Neural crest cell (in vitro differentiated cells): ENCODE measurements around the gene OCRL. TPM values are rescaled to one million over a fixed set of nuclear protein-coding genes. Genes with fewer than 3 reads are reported as not detected.
A peak's percentile ranks its signal among the peaks of the same experiment; 100 is the strongest.

Source experiments
- DNase-seq: peaks from one replicate; pipeline ENCODE4 v3.0.0; 2021; ENCODE audit warnings: low read depth, mixed read lengths, low spot score
- H3K27ac Mint-ChIP-seq: one replicate; pipeline ENCODE4 v1.8.0; 2021; ENCODE audit warnings: mild to moderate bottlenecking, mixed read lengths; ENCODE audit not compliant: unreplicated experiment
- H3K27me3 Mint-ChIP-seq: 2 replicates; pipeline ENCODE4 v1.8.0; 2021; ENCODE audit warnings: low read depth, mild to moderate bottlenecking, mixed read lengths
- H3K36me3 Mint-ChIP-seq: 2 replicates; pipeline ENCODE4 v1.8.0; 2021; ENCODE audit warnings: low read depth, mild to moderate bottlenecking, mixed read lengths
- H3K4me1 Mint-ChIP-seq: 2 replicates; pipeline ENCODE4 v1.8.0; 2021; ENCODE audit warnings: mixed read lengths
- H3K4me3 Mint-ChIP-seq: one replicate; pipeline ENCODE4 v1.8.0; 2021; ENCODE audit warnings: mild to moderate bottlenecking, mixed read lengths
- H3K9me3 Mint-ChIP-seq: 2 replicates; pipeline ENCODE4 v1.8.0; 2021; ENCODE audit warnings: mixed read lengths
- total RNA-seq: library from RNA; stranded (reverse); gene quantifications from 2 replicates; pipeline ENCODE4 v1.2.1, GENCODE V29; 2021
- TF ChIP-seq, protein P1 (sequence below): fragments of 200-600 bp; sonication (generic); conservative IDR thresholded peaks from 2 replicates; pipeline ENCODE4 v1.5.0; 2021; ENCODE audit warnings: antibody characterized with exemption, mild to moderate bottlenecking

OCRL gene
- total RNA-seq, 1 donor from 2014 or later: 41.6 TPM

DNA sequence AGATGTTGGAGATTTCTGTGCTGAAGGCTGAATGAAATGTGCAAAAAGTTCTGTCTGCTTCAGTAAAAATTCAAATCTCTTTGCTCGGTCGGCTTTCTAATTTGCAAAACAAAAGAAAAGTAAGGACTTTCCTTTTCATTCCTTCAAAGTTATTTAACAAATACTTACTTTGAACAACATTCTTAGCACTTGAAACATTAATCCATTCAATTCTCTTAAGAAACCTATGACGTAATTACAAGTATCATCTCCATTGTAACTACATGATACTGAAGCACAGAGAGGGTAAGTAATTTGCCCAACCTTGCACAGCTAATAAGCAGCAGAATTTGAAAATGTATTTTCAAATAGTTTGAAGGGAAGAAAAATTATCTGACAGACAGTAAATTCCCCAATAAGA is 23.7 kb upstream of the OCRL start:
- no peaks in the 10 kb centered on the region for H3K27me3 Mint-ChIP-seq
- peaks cover 32% of the 10 kb centered on the region for H3K4me1 Mint-ChIP-seq
- TF ChIP-seq, protein P1, sequence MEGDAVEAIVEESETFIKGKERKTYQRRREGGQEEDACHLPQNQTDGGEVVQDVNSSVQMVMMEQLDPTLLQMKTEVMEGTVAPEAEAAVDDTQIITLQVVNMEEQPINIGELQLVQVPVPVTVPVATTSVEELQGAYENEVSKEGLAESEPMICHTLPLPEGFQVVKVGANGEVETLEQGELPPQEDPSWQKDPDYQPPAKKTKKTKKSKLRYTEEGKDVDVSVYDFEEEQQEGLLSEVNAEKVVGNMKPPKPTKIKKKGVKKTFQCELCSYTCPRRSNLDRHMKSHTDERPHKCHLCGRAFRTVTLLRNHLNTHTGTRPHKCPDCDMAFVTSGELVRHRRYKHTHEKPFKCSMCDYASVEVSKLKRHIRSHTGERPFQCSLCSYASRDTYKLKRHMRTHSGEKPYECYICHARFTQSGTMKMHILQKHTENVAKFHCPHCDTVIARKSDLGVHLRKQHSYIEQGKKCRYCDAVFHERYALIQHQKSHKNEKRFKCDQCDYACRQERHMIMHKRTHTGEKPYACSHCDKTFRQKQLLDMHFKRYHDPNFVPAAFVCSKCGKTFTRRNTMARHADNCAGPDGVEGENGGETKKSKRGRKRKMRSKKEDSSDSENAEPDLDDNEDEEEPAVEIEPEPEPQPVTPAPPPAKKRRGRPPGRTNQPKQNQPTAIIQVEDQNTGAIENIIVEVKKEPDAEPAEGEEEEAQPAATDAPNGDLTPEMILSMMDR: no peak
- peaks cover 13% of the 10 kb centered on the region for H3K36me3 Mint-ChIP-seq
- no peak overlapping the region for H3K4me3 Mint-ChIP-seq
- no peak for DNase-seq
- no peak overlapping the region for H3K27ac Mint-ChIP-seq
- no peaks in the 10 kb centered on the region for H3K9me3 Mint-ChIP-seq

DNA sequence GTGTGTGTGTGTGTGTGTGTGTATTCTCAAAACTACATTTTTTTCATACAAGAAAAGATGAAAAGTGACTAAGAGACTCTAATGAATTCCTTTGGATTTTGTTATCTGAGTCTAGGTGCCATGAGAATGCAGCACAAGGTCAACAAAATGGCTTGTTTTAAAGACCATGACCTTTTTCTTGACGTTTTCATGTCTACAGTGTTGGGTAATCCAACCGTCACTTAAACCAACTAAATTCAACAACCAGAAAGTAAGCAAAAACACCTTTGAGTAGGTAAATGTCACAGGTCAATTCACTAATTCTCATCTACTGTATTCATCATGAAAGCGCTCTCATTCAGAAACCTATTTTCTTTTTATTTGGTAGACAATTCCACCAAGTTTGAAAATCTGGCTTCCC is 19.9 kb upstream of the OCRL start:
- H3K27me3 Mint-ChIP-seq: no peaks in the 10 kb centered on the region
- no peak overlapping the region for H3K27ac Mint-ChIP-seq
- H3K4me1 Mint-ChIP-seq: peaks cover 33% of the 10 kb centered on the region
- H3K36me3 Mint-ChIP-seq: peaks cover 2% of the 10 kb centered on the region
- H3K4me3 Mint-ChIP-seq: peak overlapping the region; percentile 56
- no peak for DNase-seq
- TF ChIP-seq, protein P1: no peak
- peaks cover 3% of the 10 kb centered on the region for H3K9me3 Mint-ChIP-seq

DNA sequence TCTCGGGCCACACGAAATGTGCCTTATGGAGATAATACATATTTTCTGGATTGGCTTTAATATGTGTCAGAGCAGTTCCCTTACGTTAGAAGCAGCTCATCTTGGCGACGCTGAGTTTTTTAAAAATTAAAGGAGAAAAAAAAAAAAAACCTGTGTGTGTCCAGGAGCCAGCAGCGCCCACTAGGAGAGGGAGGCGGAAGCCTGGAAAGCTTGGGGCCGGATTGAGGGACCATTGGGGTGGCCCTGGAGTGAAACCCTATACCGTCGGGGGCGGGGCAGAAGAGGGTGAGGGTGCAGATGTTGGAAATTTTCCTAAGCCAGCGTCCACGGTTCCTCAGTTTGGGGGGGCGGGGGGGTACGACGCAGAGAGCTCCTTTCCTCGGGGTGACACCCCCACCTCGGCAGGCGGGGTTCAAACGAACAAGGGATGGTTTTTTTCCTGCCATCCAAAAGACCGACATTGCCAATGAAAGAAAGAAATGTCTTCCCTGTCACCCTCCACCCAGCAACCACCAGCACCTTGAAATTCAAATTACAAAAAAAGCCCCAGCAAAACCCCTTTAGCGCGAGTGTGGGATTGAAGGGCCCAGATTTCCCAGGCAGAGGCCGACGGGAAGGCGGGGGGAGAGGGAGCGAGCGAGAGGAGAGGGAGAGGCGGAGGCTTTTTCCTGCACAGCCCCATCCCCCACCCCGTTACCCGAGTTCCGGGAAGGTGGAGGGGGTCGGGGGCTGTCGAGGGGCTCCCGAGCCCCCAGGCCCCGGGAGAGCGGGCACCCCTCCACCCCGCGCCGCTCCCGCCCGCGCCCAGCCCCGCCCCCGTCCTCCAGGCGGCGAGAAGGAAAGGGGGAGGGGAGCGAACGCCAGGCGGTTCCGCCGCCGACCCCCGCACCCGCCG is 17.6 kb upstream of the OCRL start:
- Mint-ChIP-seq H3K27ac (peak overlapping the region; percentile 96), H3K27me3 (no peaks in the 10 kb centered on the region), H3K4me1 (peaks cover 33% of the 10 kb centered on the region), H3K36me3 (no peaks in the 10 kb centered on the region), H3K9me3 (peaks cover 3% of the 10 kb centered on the region), H3K4me3 (peak overlapping the region; percentile 100)
- TF ChIP-seq, protein P1: peak; percentile 43
- DNase-seq: peak; percentile 46

DNA sequence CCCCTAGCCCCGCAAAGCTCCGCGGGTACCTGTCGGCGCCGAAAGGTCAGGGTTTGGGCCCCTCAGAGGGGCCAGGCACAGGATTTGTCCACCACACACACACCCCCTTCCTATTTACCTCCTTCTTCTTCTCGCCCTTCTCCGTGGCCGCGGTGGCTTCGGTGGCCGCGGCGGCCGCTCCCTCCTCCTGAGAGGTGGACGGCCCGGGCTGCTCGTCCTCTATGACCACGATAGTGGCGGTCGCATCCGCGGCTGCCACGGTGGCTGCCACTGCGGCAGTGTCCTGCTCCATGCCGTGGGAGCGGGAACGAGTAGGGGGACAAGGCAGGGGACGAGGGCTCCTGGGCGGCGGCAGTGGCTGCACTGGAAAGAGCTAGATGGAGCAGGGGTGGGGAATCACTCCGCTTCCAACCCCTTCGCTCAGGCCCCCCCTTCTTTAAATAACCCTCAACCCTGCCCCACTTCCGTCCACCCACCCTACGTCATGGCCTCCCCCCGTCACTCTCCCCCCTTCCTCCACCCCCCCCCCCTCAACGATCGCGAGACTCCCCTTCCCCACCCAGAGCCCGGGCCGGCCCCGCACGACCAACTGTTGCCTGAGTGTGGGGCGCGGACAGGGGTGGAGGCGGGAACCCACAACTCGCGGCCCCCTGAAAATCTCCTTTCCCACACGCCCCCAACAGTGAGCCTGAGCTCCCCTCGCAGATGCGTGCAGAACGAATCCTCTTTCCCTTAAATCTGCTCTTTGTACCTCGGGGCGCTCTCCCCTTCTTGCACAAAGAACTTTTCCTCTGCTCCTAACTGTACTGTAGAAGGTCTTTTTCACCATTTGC is 16.8 kb upstream of the OCRL start, which contains the start of gene SMARCA1:
Gene SMARCA1 (minus strand): TSS at position 412 of the 833 bp plus-strand sequence. CDS start 120 bp downstream, at position 292.
- Mint-ChIP-seq H3K4me3 (peak within 1 kb of the TSS; percentile 100), H3K9me3 (peaks cover 3% of the 10 kb centered on the region)
- TF ChIP-seq, protein P1: no peak

DNA sequence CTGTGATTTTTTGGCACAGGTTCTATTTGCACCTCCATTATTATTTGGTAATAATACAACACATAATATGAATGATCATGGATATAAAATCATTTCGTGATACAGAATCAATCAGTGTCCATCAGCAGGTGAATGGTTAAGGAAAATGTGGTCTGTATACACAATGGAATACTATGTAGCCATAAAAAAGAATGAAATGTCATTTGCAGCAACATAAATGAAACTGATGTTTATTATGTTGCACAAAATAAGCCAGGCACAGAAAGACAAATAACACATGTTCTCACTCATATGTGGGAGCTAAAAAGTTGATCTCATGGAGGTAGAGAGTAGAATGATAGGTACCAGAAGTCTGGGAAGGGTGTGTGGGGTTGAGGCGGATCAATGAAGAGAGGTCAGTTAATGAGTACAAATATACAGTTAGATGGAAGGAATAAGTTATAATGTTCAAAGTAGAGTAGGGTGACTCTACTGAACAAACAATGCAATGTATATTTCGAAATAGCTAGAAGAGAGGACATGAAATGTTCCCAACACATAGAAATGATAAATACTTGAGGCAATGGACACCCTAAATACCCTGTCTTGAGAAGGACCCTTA is 15.7 kb upstream of the OCRL start:
- H3K27ac Mint-ChIP-seq: peak overlapping the region; percentile 91
- TF ChIP-seq, protein P1: no peak
- H3K4me1 Mint-ChIP-seq: peaks cover 24% of the 10 kb centered on the region
- no peaks in the 10 kb centered on the region for H3K36me3 Mint-ChIP-seq
- no peaks in the 10 kb centered on the region for H3K27me3 Mint-ChIP-seq
- DNase-seq: no peak
- H3K9me3 Mint-ChIP-seq: peaks cover 3% of the 10 kb centered on the region
- H3K4me3 Mint-ChIP-seq: peak overlapping the region; percentile 92

More for the DNA sequence above, 16.8 kb upstream of the OCRL start, which contains the start of gene SMARCA1:
- H3K4me1 Mint-ChIP-seq: peaks cover 30% of the 10 kb centered on the region
- H3K27ac Mint-ChIP-seq: peak within 1 kb of the TSS; percentile 91
- peak; percentile 62 for DNase-seq
- no peaks in the 10 kb centered on the region for H3K27me3 Mint-ChIP-seq
- H3K36me3 Mint-ChIP-seq: no peaks in the 10 kb centered on the region
